ENCODE results near the gene TET3.
A peak's percentile ranks its signal among the peaks of the same experiment; 100 is the strongest.

The TET3 gene

GRCh38 chr2:73984203-73984921, at the start of gene TET3:
Gene TET3 (plus strand): TSS chr2:73984910. CDS start chr2:73986404, 1,494 bp downstream.
- Histone ChIP-seq H3K4me3 (ENCODE audit: low read depth, low read length) (peak within 1 kb of the TSS; percentile 89), H3K27me3 (ENCODE audit: insufficient read depth, low read depth, severe bottlenecking) (no peaks in the 10 kb centered on the region), H3K27ac (peak within 1 kb of the TSS; percentile 98), H3K36me3 (peaks cover 33% of the 10 kb centered on the region), H3K9me3 (ENCODE audit: severe bottlenecking) (no peaks in the 10 kb centered on the region)
- no peak for TF ChIP-seq CTCF (IDR thresholded peaks at IDR 0.05; ENCODE audit: low read depth, low read length)
- peak; percentile 74 for DNase-seq

DNA sequence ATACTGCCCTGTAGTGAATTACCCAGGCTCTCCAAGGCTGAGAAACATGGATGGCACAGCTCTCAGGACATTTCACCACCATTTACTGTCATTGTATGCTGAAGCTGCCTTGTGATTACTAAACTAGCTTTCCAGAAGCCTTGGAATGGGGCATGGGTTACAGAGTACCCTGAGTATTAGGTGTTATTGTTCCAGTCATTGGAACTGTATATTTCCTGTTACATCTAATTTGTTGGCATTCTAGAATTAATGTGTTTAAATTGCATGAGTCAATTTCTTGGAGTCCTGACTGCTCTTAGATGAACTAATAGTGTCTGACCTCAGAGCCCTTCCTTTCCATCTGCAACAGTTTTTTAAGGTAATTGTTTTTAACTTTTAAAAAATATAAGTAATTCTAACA, 49.1 kb upstream of the TET3 start:
- Histone ChIP-seq H3K27ac (no peak overlapping the region), H3K36me3 (peaks cover 71% of the 10 kb centered on the region), H3K4me3 (ENCODE audit: low read depth, low read length) (no peak overlapping the region), H3K9me3 (ENCODE audit: severe bottlenecking) (no peaks in the 10 kb centered on the region), H3K27me3 (ENCODE audit: insufficient read depth, low read depth, severe bottlenecking) (no peaks in the 10 kb centered on the region)
- DNase-seq: no peak
- no peak for TF ChIP-seq CTCF (IDR thresholded peaks at IDR 0.05; ENCODE audit: low read depth, low read length)

GRCh38 chr2:73937103-73937885, 47.4 kb upstream of the TET3 start:
- Histone ChIP-seq H3K27me3 (ENCODE audit: insufficient read depth, low read depth, severe bottlenecking) (no peaks in the 10 kb centered on the region), H3K9me3 (ENCODE audit: severe bottlenecking) (no peaks in the 10 kb centered on the region), H3K4me3 (ENCODE audit: low read depth, low read length) (no peak overlapping the region), H3K27ac (no peak overlapping the region), H3K36me3 (peaks cover 65% of the 10 kb centered on the region)
- TF ChIP-seq CTCF (IDR thresholded peaks at IDR 0.05; ENCODE audit: low read depth, low read length): no peak
- DNase-seq: no peak

DNA sequence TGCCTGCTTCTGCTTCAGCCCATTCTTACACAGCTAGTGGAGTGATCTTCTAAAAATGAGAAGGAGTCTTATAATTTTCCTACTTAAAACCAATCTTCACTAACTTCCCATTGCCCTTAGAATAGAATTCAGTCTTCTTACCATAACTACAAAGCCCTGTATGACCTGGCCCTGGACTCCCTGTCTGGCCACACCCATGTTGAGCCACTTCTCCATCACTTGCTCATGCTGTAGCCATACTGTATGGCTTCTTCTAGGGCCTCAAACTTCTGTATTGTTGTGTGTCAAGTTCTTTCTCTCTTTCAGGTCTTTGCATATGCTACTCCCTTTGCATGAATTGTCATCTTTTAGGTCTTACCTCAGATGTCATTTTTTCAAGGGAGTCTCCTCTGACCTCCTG, 46.8 kb upstream of the TET3 start:
- Histone ChIP-seq H3K27ac (no peak overlapping the region), H3K36me3 (peaks cover 59% of the 10 kb centered on the region)

GRCh38 chr2:73938718-73939352, 45.9 kb upstream of the TET3 start:
- Histone ChIP-seq H3K36me3 (peaks cover 53% of the 10 kb centered on the region), H3K27ac (no peak overlapping the region), H3K4me3 (ENCODE audit: low read depth, low read length) (no peak overlapping the region), H3K9me3 (ENCODE audit: severe bottlenecking) (no peaks in the 10 kb centered on the region), H3K27me3 (ENCODE audit: insufficient read depth, low read depth, severe bottlenecking) (no peaks in the 10 kb centered on the region)
- TF ChIP-seq CTCF (IDR thresholded peaks at IDR 0.05; ENCODE audit: low read depth, low read length): no peak
- DNase-seq: no peak

More for the DNA sequence above, 46.8 kb upstream of the TET3 start:
- no peak for DNase-seq
- Histone ChIP-seq H3K4me3 (ENCODE audit: low read depth, low read length) (no peak overlapping the region), H3K9me3 (ENCODE audit: severe bottlenecking) (no peaks in the 10 kb centered on the region), H3K27me3 (ENCODE audit: insufficient read depth, low read depth, severe bottlenecking) (no peaks in the 10 kb centered on the region)
- no peak for TF ChIP-seq CTCF (IDR thresholded peaks at IDR 0.05; ENCODE audit: low read depth, low read length)
